CD14-positive monocyte (primary cell): Measurements from ENCODE around the gene TEX29. TPM values are rescaled to one million over a fixed set of nuclear protein-coding genes. Genes with fewer than 3 reads are reported as not detected.

ENCODE experiments used
- DNase-seq, 3 donors: peaks; one replicate each; pipeline ENCODE4 v3.0.0-alpha.2; 2011 to 2022
- H2AFZ ChIP-seq: 2 replicates; pipeline ENCODE4 v1.6.0; 2012; ENCODE audit warnings: mild to moderate bottlenecking, low read depth, low read length, inconsistent platforms; ENCODE audit not compliant: insufficient read depth, poor library complexity, severe bottlenecking
- H3K27ac ChIP-seq, 2 donors: 1 replicate in 1 of 2; 2 replicates in 1 of 2; pipeline ENCODE4 v1.5.1; 2012 to 2013; ENCODE audit warnings: low read length in 2 of 2, control low read depth in 1 of 2, inconsistent platforms in 1 of 2, low read depth in 1 of 2, mild to moderate bottlenecking in 1 of 2
- H3K27me3 ChIP-seq, 2 donors: one replicate each; pipeline versions ENCODE4 v1.6.0 to v1.6.1; 2011 to 2013; ENCODE audit warnings: low read length in 2 of 2; ENCODE audit not compliant: control insufficient read depth in 2 of 2, insufficient read depth in 2 of 2
- H3K36me3 ChIP-seq, 2 donors: replicated peaks in 1 of 2; 1 replicate in 1 of 2; 2 replicates in 1 of 2; pipeline versions ENCODE4 v1.5.1 to v1.6.1; 2012 to 2013; ENCODE audit warnings: low read length in 2 of 2, control low read depth in 1 of 2, inconsistent platforms in 1 of 2, mild to moderate bottlenecking in 1 of 2; ENCODE audit not compliant: insufficient read depth in 2 of 2, control insufficient read depth in 1 of 2
- H3K4me1 ChIP-seq, 2 donors: 1 replicate in 1 of 2; 2 replicates in 1 of 2; pipeline versions ENCODE4 v1.5.1 to v1.6.1; 2012 to 2013; ENCODE audit warnings: low read length in 2 of 2, control low read depth in 1 of 2, inconsistent platforms in 1 of 2, mild to moderate bottlenecking in 1 of 2, moderate library complexity in 1 of 2; ENCODE audit not compliant: insufficient read depth in 2 of 2, control insufficient read depth in 1 of 2
- H3K4me2 ChIP-seq: replicated peaks from 2 replicates; pipeline ENCODE3; 2012; ENCODE audit warnings: low read length, moderate library complexity, mild to moderate bottlenecking; ENCODE audit not compliant: poor library complexity, severe bottlenecking; ENCODE audit errors: extremely low read depth
- H3K4me3 ChIP-seq, 3 experiments: fragments of 200-600 bp in 1 of 3; sonication (generic) in 1 of 3; replicated peaks in 1 of 3; 1 replicate in 2 of 3; 2 replicates in 1 of 3; pipeline ENCODE4 v1.5.1; 2011 to 2013; ENCODE audit warnings: low read length in 3 of 3, mild to moderate bottlenecking in 3 of 3, control low read depth in 2 of 3, low read depth in 2 of 3, inconsistent platforms in 1 of 3, moderate library complexity in 1 of 3
- H3K79me2 ChIP-seq: 2 replicates; pipeline ENCODE4 v1.6.0; 2012; ENCODE audit warnings: mild to moderate bottlenecking, control low read depth, inconsistent platforms, low read length, moderate library complexity; ENCODE audit not compliant: insufficient read depth
- H3K9ac ChIP-seq: 2 replicates; pipeline ENCODE4 v1.6.0; 2017; ENCODE audit warnings: low read length, mild to moderate bottlenecking; ENCODE audit not compliant: insufficient read depth, poor library complexity, severe bottlenecking
- H3K9me3 ChIP-seq, 2 donors: replicated peaks in 1 of 2; 1 replicate in 1 of 2; 2 replicates in 1 of 2; pipeline versions ENCODE4 v1.5.1 to v1.6.1; 2012 to 2013; ENCODE audit warnings: low read length in 2 of 2, control low read depth in 1 of 2; ENCODE audit not compliant: control insufficient read depth in 1 of 2, insufficient read depth in 1 of 2
- H4K20me1 ChIP-seq: 2 replicates; pipeline ENCODE4 v1.6.0; 2012; ENCODE audit warnings: mild to moderate bottlenecking, low read length, control low read depth, moderate library complexity; ENCODE audit not compliant: insufficient read depth
- H3K27ac Mint-ChIP-seq, 7 donors: one replicate each; pipeline ENCODE4 v1.8.0; 2020; ENCODE audit warnings: mild to moderate bottlenecking in 7 of 7, mixed read lengths in 7 of 7, moderate library complexity in 6 of 7, inconsistent platforms in 2 of 7
- H3K27me3 Mint-ChIP-seq, 3 donors: one replicate each; pipeline ENCODE4 v1.8.0; 2021 to 2022; ENCODE audit warnings: low read depth in 3 of 3, mild to moderate bottlenecking in 3 of 3, mixed read lengths in 3 of 3, moderate library complexity in 3 of 3, inconsistent platforms in 1 of 3
- H3K36me3 Mint-ChIP-seq, 2 donors: one replicate each; pipeline ENCODE4 v1.8.0; 2020; ENCODE audit warnings: mixed read lengths in 2 of 2, inconsistent platforms in 1 of 2, mild to moderate bottlenecking in 1 of 2
- H3K4me1 Mint-ChIP-seq: one replicate; pipeline ENCODE4 v1.8.0; 2020; ENCODE audit warnings: mild to moderate bottlenecking, mixed read lengths
- H3K4me3 Mint-ChIP-seq, 2 donors: one replicate each; pipeline ENCODE4 v1.8.0; 2020; ENCODE audit warnings: mild to moderate bottlenecking in 2 of 2, mixed read lengths in 2 of 2, moderate library complexity in 1 of 2
- H3K9me3 Mint-ChIP-seq, 7 donors: one replicate each; pipeline ENCODE4 v1.8.0; 2020 to 2022; ENCODE audit warnings: mixed read lengths in 7 of 7, mild to moderate bottlenecking in 6 of 7, moderate library complexity in 6 of 7, inconsistent platforms in 2 of 7
- CTCF ChIP-seq: fragments of 200-600 bp; IDR thresholded peaks from one replicate; pipeline ENCODE4 v1.8.0; 2022; ENCODE audit warnings: antibody characterized with exemption, mild to moderate bottlenecking
- WGBS: methylation state at CpG from one replicate; pipeline ENCODE4 v1.1.5; 2013; ENCODE audit warnings: missing lambda C conversion rate; ENCODE audit not compliant: insufficient coverage; 5-methylcytosine and 5-hydroxymethylcytosine counted together
- intact Hi-C, 2 donors: fragments of 100-400 bp; cut with micrococcal nuclease; formaldehyde crosslinking; loops; one replicate each; pipeline versions ENCODE4 v1.15.0 to v1.15.1; 2023
- polyA plus RNA-seq, 3 donors: library from polyadenylated mRNA; depleted of rRNA in 1 of 3; unstranded in 2 of 3; stranded (reverse) in 1 of 3; fragments of 300-500 nt in 2 of 3; fragments of >200 nt in 1 of 3; fragmentation: Illumina TruSeq in 2 of 3; gene quantifications; 1 replicate in 2 of 3; 2 replicates in 1 of 3; pipeline ENCODE4 v1.2.3, GENCODE V29; 2012 to 2021

TEX29 gene
- polyA plus RNA-seq, 3 donors, result 0.27 to 0.29 TPM; not detected in 1

DNA sequence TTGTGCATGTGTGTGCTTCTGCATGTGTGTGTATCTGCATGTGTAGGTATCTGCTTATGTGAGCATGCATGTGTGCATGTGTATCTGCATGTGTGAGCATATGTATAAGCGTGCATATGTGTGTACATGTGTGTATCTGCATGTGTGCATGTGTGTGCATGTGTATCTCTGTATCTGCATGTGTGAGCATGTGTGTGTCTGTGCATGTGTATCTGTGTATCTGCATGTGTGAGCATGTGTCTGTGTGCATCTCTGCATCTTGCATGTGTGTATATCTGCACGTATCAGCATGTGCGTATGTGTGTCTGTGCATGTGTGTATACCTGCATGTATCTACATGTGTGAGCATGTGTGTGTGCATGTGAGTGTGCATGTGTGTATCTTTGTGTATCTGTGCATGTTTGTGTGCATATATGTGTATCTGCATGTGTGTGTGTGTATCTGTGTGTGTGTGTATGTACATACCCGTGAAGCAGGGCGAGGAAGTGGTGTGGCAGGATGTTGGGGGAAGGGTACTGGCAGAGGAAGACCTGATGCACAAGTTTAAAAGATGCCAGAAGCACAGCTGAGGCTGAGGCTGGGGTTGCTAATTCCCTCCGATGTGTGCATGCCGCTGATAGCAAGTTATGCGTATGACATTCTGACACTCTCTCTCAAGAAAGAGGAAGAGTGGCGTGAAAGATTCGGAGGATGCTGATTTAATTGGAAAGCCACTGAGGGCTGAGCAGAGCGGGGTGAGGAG is 64.2 kb downstream of the TEX29 start:
- Mint-ChIP-seq H3K4me1 (no peaks in the 10 kb centered on the region), H3K27ac (peak overlapping the region in 1 of 7 donors; percentile 1), H3K4me3 (no peak overlapping the region), H3K27me3 (peaks cover 2 to 18% (median 4%) of the 10 kb centered on the region in 3 donors), H3K9me3 (peaks cover 0 to 9% (median 5%) of the 10 kb centered on the region in 7 donors), H3K36me3 (no peaks in the 10 kb centered on the region)
- H3K4me3 ChIP-seq, result no peak overlapping the region
- no peak for TF ChIP-seq CTCF
- H3K4me1 ChIP-seq, result no peaks in the 10 kb centered on the region
- no peaks in the 10 kb centered on the region for H3K79me2 ChIP-seq
- no peak overlapping the region for H2AFZ ChIP-seq
- 35% methylated on average over 9 of the region's 11 CpGs for WGBS
- no peaks in the 10 kb centered on the region for H4K20me1 ChIP-seq
- H3K4me2 ChIP-seq, result no peak overlapping the region
- DNase-seq, result no peak
- H3K27me3 ChIP-seq, result no peaks in the 10 kb centered on the region
- H3K9ac ChIP-seq, result no peak overlapping the region
- H3K27ac ChIP-seq, result no peak overlapping the region
- H3K9me3 ChIP-seq, result peaks cover 0 to 7% of the 10 kb centered on the region in 2 donors
- no peaks in the 10 kb centered on the region for H3K36me3 ChIP-seq
- intact Hi-C loops, result no loop called here

- no peaks in the 10 kb centered on the region for H3K4me1 ChIP-seq
- DNase-seq, result no peak
- TF ChIP-seq CTCF, result no peak
- Mint-ChIP-seq H3K27ac (no peak overlapping the region), H3K36me3 (no peaks in the 10 kb centered on the region), H3K4me3 (no peak overlapping the region), H3K27me3 (peaks cover 2 to 16% (median 4%) of the 10 kb centered on the region in 3 donors), H3K9me3 (peaks cover 0 to 9% (median 5%) of the 10 kb centered on the region in 7 donors), H3K4me1 (no peaks in the 10 kb centered on the region)
- no peaks in the 10 kb centered on the region for H3K27me3 ChIP-seq
- no peak overlapping the region for H3K9ac ChIP-seq
- H3K4me3 ChIP-seq, result no peak overlapping the region
- no peak overlapping the region for H3K4me2 ChIP-seq
- intact Hi-C loops, result no loop called here
- no peak overlapping the region for H2AFZ ChIP-seq
- no peaks in the 10 kb centered on the region for H3K79me2 ChIP-seq
- H3K36me3 ChIP-seq, result no peaks in the 10 kb centered on the region
- no peak overlapping the region for H3K27ac ChIP-seq
- no peaks in the 10 kb centered on the region for H4K20me1 ChIP-seq
- H3K9me3 ChIP-seq, result peaks cover 0 to 6% of the 10 kb centered on the region in 2 donors
- 80% methylated on average over 1 of the region's 6 CpGs for WGBS
Measured at GRCh38 chr13:111385183-111385857, 64.9 kb downstream of the TEX29 start.
